Measurements from ENCODE around the gene TTBK2. TPM values are rescaled to one million over a fixed set of nuclear protein-coding genes. Genes with fewer than 3 reads are reported as not detected.
"Not testable (repeated sequence)": the region's sequence is repeated elsewhere in the genome, so short reads cannot be mapped to it uniquely, and the experiment has no call there.

Gene TTBK2
- polyA plus RNA-seq, result 1 to 10 TPM in 2 of 4 donors, under 1 TPM in 2; 0.45 to 5.3 (median 1.4) TPM
- long read RNA-seq, donor 1, result 0 reads
- long read RNA-seq, donor 2, result 0 reads
- long read RNA-seq, donor 3, partial matches to known transcripts, result 0 of 1 reads
- long read RNA-seq, donor 3, other reads (novel, unspliced or antisense), result 0 of 1 reads
- long read RNA-seq, donor 4, result 0 reads
- long read RNA-seq, donor 5, result 0 reads
- long read RNA-seq, donor 6, result 0 reads
- long read RNA-seq, donor 7, result 0 reads
- long read RNA-seq, donor 8, result 0 reads
- long read RNA-seq, donor 9, result 0 reads
- long read RNA-seq, donor 10, result 0 reads

GRCh38 chr15:42920519-42921341 lies at the start of gene TTBK2:
Gene TTBK2 (minus strand): TSS chr15:42920778. CDS start chr15:42878617, 42,161 bp downstream.
- H3K4me1 ChIP-seq (ENCODE audit: control insufficient read depth in 3 of 3, insufficient read depth in 2 of 3, low read depth in 1 of 3, low read length in 2 of 3), result no peaks in the 10 kb centered on the region
- no peaks in the 10 kb centered on the region for H3K36me3 ChIP-seq (ENCODE audit: control insufficient read depth in 3 of 3, insufficient read depth in 2 of 3, low read depth in 1 of 3, low read length in 3 of 3)
- peak within 1 kb of the TSS; percentile 81 to 99 (median 88) for H3K4me3 ChIP-seq (ENCODE audit: low read depth in 1 of 3, low read length in 3 of 3)
- FAIRE-seq (no peak), DNase-seq (peak; percentile 99)
- no peaks in the 10 kb centered on the region for H3K9me3 ChIP-seq (ENCODE audit: control insufficient read depth in 2 of 2, insufficient read depth in 1 of 2, low read depth in 1 of 2, low read length in 1 of 2)
- no peaks in the 10 kb centered on the region for H3K27me3 ChIP-seq (ENCODE audit: control insufficient read depth in 3 of 3, insufficient read depth in 3 of 3, low read length in 3 of 3)
- WGBS, 3 donors, result 0 to 1% (median 1%) methylated on average over 40 to 72 of the region's 72 CpGs
- H3K27ac ChIP-seq (ENCODE audit: low read depth in 1 of 3, low read length in 2 of 3), result peak within 1 kb of the TSS; percentile 62 to 85 (median 73)

DNA sequence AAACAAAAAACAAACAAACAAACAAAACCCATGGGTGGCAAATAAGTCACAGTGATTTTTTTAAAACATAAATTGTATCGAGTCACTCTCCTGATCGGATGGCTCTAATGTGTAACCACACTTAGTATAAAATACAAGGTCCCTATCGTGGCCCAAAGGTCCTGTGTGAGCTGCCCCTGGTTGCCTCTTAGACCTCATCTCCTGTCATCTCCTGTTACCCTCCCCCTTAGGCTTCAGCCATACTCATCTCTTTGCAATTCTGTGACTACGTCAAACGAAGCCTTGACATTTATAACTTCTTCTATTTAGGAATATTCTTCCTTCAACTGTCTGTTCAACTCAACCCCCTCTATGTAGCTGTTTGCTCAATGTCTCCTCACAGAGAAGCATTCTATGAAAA lies 43.9 kb upstream of the TTBK2 start:
- Histone ChIP-seq H3K36me3 (ENCODE audit: control insufficient read depth in 3 of 3, insufficient read depth in 2 of 3, low read depth in 1 of 3, low read length in 3 of 3) (peaks cover 3 to 33% (median 15%) of the 10 kb centered on the region in 3 donors), H3K27ac (ENCODE audit: low read depth in 1 of 3, low read length in 2 of 3) (no peak overlapping the region), H3K4me3 (ENCODE audit: low read depth in 1 of 3, low read length in 3 of 3) (no peak overlapping the region), H3K27me3 (ENCODE audit: control insufficient read depth in 3 of 3, insufficient read depth in 3 of 3, low read length in 3 of 3) (no peaks in the 10 kb centered on the region), H3K9me3 (ENCODE audit: control insufficient read depth in 2 of 2, insufficient read depth in 1 of 2, low read depth in 1 of 2, low read length in 1 of 2) (no peaks in the 10 kb centered on the region), H3K4me1 (ENCODE audit: control insufficient read depth in 3 of 3, insufficient read depth in 2 of 3, low read depth in 1 of 3, low read length in 2 of 3) (no peaks in the 10 kb centered on the region)
- no peak for FAIRE-seq
- no peak for DNase-seq
- WGBS, 3 donors, result 94 to 99% (median 95%) methylated on average over 5 of the region's 5 CpGs

DNA sequence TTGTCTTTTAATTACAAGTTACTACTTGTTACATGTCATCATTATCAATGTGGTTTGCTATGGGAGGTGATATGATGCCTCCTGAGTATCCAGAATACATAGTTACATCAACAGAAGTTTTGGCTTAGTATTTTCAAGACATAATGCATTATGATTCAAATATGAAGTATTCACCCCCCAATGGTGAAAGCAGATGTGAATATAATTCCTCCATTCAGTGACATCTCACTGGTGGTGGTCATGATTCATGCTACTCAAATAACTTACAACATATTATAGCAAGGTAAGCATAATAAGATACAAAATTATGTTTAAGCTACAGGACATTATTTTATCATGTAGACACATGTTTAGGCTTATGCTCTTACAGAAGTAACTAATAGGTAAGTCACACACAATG lies 34.9 kb upstream of the TTBK2 start:
- no peak for FAIRE-seq
- peaks cover 11 to 36% (median 22%) of the 10 kb centered on the region in 3 donors for H3K36me3 ChIP-seq (ENCODE audit: control insufficient read depth in 3 of 3, insufficient read depth in 2 of 3, low read depth in 1 of 3, low read length in 3 of 3)

DNA sequence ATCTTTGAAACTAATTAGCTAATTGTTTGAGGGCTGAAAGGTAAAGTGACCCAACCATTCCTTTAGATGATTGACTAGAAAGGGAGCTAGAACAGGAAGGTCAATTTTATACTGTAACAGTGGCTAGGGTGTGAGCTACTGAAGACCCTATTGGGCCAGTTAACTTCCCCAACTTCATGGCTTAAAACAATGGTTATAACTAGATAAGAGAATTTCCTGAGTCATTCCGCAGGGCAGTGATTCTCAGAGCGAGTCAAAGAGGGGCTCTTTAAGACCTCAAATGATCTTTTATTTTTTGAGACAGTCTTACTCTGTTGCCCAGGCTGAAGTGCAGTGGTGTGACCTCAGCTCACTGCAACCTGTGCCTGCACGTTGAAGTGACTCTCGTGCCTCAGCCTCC lies 33.7 kb upstream of the TTBK2 start:
- DNase-seq (no peak), FAIRE-seq (no peak)
- Histone ChIP-seq H3K27ac (ENCODE audit: low read depth in 1 of 3, low read length in 2 of 3) (no peak overlapping the region), H3K4me1 (ENCODE audit: control insufficient read depth in 3 of 3, insufficient read depth in 2 of 3, low read depth in 1 of 3, low read length in 2 of 3) (no peaks in the 10 kb centered on the region), H3K27me3 (ENCODE audit: control insufficient read depth in 3 of 3, insufficient read depth in 3 of 3, low read length in 3 of 3) (no peaks in the 10 kb centered on the region), H3K4me3 (ENCODE audit: low read depth in 1 of 3, low read length in 3 of 3) (no peak overlapping the region), H3K9me3 (ENCODE audit: control insufficient read depth in 2 of 2, insufficient read depth in 1 of 2, low read depth in 1 of 2, low read length in 1 of 2) (no peaks in the 10 kb centered on the region), H3K36me3 (ENCODE audit: control insufficient read depth in 3 of 3, insufficient read depth in 2 of 3, low read depth in 1 of 3, low read length in 3 of 3) (peaks cover 16 to 43% (median 24%) of the 10 kb centered on the region in 3 donors)
- WGBS, 3 donors, result 93 to 99% (median 98%) methylated on average over 4 of the region's 4 CpGs

More for the DNA sequence above, 34.9 kb upstream of the TTBK2 start:
- Histone ChIP-seq H3K4me1 (ENCODE audit: control insufficient read depth in 3 of 3, insufficient read depth in 2 of 3, low read depth in 1 of 3, low read length in 2 of 3) (no peaks in the 10 kb centered on the region), H3K9me3 (ENCODE audit: control insufficient read depth in 2 of 2, insufficient read depth in 1 of 2, low read depth in 1 of 2, low read length in 1 of 2) (no peaks in the 10 kb centered on the region), H3K4me3 (ENCODE audit: low read depth in 1 of 3, low read length in 3 of 3) (no peak overlapping the region), H3K27ac (ENCODE audit: low read depth in 1 of 3, low read length in 2 of 3) (no peak overlapping the region), H3K27me3 (ENCODE audit: control insufficient read depth in 3 of 3, insufficient read depth in 3 of 3, low read length in 3 of 3) (no peaks in the 10 kb centered on the region)
- DNase-seq, result no peak

GRCh38 chr15:42948898-42949297 lies 28.3 kb upstream of the TTBK2 start:
- WGBS, 3 donors, result 79 to 97% (median 96%) methylated on average over 3 of the region's 3 CpGs
- not testable (repeated sequence) for H3K27me3 ChIP-seq (ENCODE audit: control insufficient read depth in 3 of 3, insufficient read depth in 3 of 3, low read length in 3 of 3); FAIRE-seq; H3K27ac ChIP-seq (ENCODE audit: low read depth in 1 of 3, low read length in 2 of 3); H3K9me3 ChIP-seq (ENCODE audit: control insufficient read depth in 2 of 2, insufficient read depth in 1 of 2, low read depth in 1 of 2, low read length in 1 of 2); H3K4me3 ChIP-seq (ENCODE audit: low read depth in 1 of 3, low read length in 3 of 3); H3K4me1 ChIP-seq (ENCODE audit: control insufficient read depth in 3 of 3, insufficient read depth in 2 of 3, low read depth in 1 of 3, low read length in 2 of 3); DNase-seq
- H3K36me3 ChIP-seq (ENCODE audit: control insufficient read depth in 3 of 3, insufficient read depth in 2 of 3, low read depth in 1 of 3, low read length in 3 of 3), result peaks cover 19 to 30% (median 20%) of the 10 kb centered on the region in 3 donors

DNA sequence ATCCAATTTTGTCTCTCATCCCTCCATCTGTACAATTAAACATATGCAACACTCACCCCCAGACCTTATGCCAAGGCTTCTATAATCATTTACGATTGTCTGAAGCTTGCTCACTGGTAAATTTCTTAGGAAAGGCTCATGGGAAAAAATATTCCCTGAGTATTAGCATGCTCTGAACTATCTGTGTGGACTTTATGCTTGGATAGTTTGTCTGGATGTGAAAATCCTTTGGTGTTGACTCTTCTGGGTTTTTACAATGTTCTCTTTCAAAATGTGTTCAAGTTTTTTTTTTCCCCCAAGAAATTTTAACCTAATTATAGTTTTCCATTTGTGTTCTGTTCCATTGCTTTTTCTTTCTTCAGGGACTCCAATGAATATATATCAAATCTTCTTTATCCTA lies 19.9 kb upstream of the TTBK2 start:
- Histone ChIP-seq H3K4me3 (ENCODE audit: low read depth in 1 of 3, low read length in 3 of 3) (no peak overlapping the region), H3K36me3 (ENCODE audit: control insufficient read depth in 3 of 3, insufficient read depth in 2 of 3, low read depth in 1 of 3, low read length in 3 of 3) (peaks cover 2 to 7% (median 5%) of the 10 kb centered on the region in 3 donors), H3K9me3 (ENCODE audit: control insufficient read depth in 2 of 2, insufficient read depth in 1 of 2, low read depth in 1 of 2, low read length in 1 of 2) (no peaks in the 10 kb centered on the region), H3K27me3 (ENCODE audit: control insufficient read depth in 3 of 3, insufficient read depth in 3 of 3, low read length in 3 of 3) (no peaks in the 10 kb centered on the region), H3K4me1 (ENCODE audit: control insufficient read depth in 3 of 3, insufficient read depth in 2 of 3, low read depth in 1 of 3, low read length in 2 of 3) (no peaks in the 10 kb centered on the region), H3K27ac (ENCODE audit: low read depth in 1 of 3, low read length in 2 of 3) (no peak overlapping the region)
- 64 to 84% (median 71%) methylated on average over 1 of the region's 1 CpG for WGBS, 3 donors
- no peak for FAIRE-seq
- DNase-seq, result no peak

- DNase-seq (no peak), FAIRE-seq (no peak)
- Histone ChIP-seq H3K4me1 (ENCODE audit: control insufficient read depth in 3 of 3, insufficient read depth in 2 of 3, low read depth in 1 of 3, low read length in 2 of 3) (no peaks in the 10 kb centered on the region), H3K9me3 (ENCODE audit: control insufficient read depth in 2 of 2, insufficient read depth in 1 of 2, low read depth in 1 of 2, low read length in 1 of 2) (no peaks in the 10 kb centered on the region), H3K27ac (ENCODE audit: low read depth in 1 of 3, low read length in 2 of 3) (no peak overlapping the region), H3K4me3 (ENCODE audit: low read depth in 1 of 3, low read length in 3 of 3) (no peak overlapping the region), H3K36me3 (ENCODE audit: control insufficient read depth in 3 of 3, insufficient read depth in 2 of 3, low read depth in 1 of 3, low read length in 3 of 3) (peaks cover 0 to 3% (median 3%) of the 10 kb centered on the region in 3 donors), H3K27me3 (ENCODE audit: control insufficient read depth in 3 of 3, insufficient read depth in 3 of 3, low read length in 3 of 3) (no peaks in the 10 kb centered on the region)
- 92 to 94% (median 94%) methylated on average over 8 of the region's 8 CpGs for WGBS, 3 donors
These were observed 19.3 kb upstream of the TTBK2 start for GRCh38 chr15:42939841-42940240.

DNA sequence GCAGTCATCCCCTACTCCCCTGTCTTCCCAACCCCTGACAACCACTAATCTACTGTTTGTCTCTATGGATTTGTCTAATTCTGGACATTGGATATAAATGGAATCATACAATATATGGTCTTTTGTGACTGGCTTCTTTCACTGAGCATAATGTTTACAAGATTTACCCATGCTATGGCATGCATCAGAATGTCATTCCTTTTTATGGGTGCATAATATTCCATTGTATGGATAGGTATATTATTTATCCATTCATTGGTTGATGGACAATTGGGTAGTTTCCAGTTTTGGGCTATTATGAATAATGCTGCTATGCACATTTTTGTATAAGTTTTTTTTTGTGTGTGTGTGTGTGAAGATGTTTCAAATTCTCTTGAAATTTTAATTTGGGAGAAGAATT lies 16.6 kb upstream of the TTBK2 start:
- Histone ChIP-seq H3K36me3 (ENCODE audit: control insufficient read depth in 3 of 3, insufficient read depth in 2 of 3, low read depth in 1 of 3, low read length in 3 of 3) (peaks cover 0 to under 1% (median 0%) of the 10 kb centered on the region in 3 donors), H3K4me3 (ENCODE audit: low read depth in 1 of 3, low read length in 3 of 3) (no peak overlapping the region), H3K27ac (ENCODE audit: low read depth in 1 of 3, low read length in 2 of 3) (no peak overlapping the region), H3K9me3 (ENCODE audit: control insufficient read depth in 2 of 2, insufficient read depth in 1 of 2, low read depth in 1 of 2, low read length in 1 of 2) (no peaks in the 10 kb centered on the region), H3K27me3 (ENCODE audit: control insufficient read depth in 3 of 3, insufficient read depth in 3 of 3, low read length in 3 of 3) (no peaks in the 10 kb centered on the region), H3K4me1 (ENCODE audit: control insufficient read depth in 3 of 3, insufficient read depth in 2 of 3, low read depth in 1 of 3, low read length in 2 of 3) (no peaks in the 10 kb centered on the region)
- FAIRE-seq (no peak), DNase-seq (no peak)
